HG03066 (cell line): ENCODE data around the gene SUPT3H.

Experiments used
- ATAC-seq: cut with Tn5 transposase; IDR thresholded peaks from one replicate; pipeline ENCODE4 v1.9.1; 2021; ENCODE audit warnings: low read depth; ENCODE audit not compliant: unreplicated experiment

The SUPT3H gene

GRCh38 chr6:44969446-44970185 lies 408.1 kb downstream of the SUPT3H start:
- no peak for ATAC-seq

GRCh38 chr6:44967481-44967880 lies 410.3 kb downstream of the SUPT3H start:
- no peak for ATAC-seq

- no peak for ATAC-seq
Observed at GRCh38 chr6:44966449-44967092, 411.2 kb downstream of the SUPT3H start.

GRCh38 chr6:44965708-44966107 lies 412.0 kb downstream of the SUPT3H start:
- ATAC-seq, result no peak

DNA sequence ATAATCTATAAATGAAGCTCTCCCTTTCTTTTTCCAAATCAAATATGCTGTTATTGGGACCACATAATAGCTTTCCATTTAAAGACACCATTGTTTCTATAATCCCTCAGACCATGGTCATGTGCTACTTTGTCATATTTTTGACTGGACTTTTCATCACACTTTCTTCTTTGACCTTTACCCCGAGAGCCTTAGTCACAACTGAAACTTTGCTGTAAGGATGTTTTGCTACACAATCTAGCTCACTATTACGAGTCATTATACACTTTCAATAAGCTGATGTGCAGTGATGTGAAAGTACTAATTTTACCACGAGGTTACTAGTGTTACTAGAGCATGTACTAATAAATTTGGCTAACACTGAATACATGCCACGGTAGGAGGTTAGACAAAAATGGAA lies 416.8 kb downstream of the SUPT3H start:
- no peak for ATAC-seq

- no peak for ATAC-seq
Observed at GRCh38 chr6:44959651-44960050, 418.1 kb downstream of the SUPT3H start.

- no peak for ATAC-seq
Observed at GRCh38 chr6:44957156-44957555, 420.6 kb downstream of the SUPT3H start.

GRCh38 chr6:44956396-44956795 lies 421.3 kb downstream of the SUPT3H start:
- ATAC-seq, result no peak

GRCh38 chr6:44955145-44955544 lies 422.6 kb downstream of the SUPT3H start:
- ATAC-seq, result no peak

DNA sequence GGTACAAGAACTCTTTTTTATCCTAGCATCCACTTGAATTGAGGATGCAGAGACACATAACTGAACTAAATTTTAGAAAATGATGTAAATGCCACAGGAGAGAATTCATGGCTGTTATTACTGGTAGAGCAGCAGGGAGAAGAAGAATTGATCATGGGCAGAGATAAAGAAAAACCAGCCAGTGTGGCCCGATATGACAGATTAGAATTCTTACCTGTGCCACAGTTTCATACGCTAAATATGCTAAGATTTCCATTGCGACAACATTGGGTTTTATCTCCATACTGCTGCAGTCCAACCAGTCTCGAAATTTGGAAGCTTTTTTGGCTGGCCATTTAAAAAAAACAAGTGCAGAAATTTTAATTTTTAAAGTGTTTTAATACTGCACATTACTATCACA lies 423.5 kb downstream of the SUPT3H start:
- no peak for ATAC-seq

DNA sequence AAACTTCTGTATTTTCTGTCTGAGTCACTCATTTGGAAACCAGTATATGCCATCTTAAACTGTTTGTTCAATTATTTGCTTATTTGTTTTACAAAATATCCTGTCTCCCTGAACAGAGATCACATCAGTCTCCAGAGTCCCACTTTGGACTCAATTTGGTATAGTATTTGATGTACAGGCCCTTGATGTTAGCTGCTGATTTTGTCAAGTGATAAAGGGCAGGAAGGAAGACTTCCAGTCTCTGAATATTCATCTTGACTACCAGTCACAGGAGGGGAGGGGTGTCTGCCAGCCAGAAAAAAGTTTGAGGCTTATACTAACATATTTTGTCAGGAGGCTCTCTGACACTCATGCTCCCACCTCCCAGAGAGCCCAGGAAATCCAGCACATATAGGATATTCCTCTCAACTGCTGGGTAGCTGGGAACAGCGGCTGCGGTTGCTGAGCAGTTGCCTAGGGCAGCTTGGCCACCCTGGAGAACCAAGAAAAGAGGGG lies 426.4 kb downstream of the SUPT3H start:
- no peak for ATAC-seq

GRCh38 chr6:44949596-44950201 lies 428.0 kb downstream of the SUPT3H start:
- no peak for ATAC-seq

DNA sequence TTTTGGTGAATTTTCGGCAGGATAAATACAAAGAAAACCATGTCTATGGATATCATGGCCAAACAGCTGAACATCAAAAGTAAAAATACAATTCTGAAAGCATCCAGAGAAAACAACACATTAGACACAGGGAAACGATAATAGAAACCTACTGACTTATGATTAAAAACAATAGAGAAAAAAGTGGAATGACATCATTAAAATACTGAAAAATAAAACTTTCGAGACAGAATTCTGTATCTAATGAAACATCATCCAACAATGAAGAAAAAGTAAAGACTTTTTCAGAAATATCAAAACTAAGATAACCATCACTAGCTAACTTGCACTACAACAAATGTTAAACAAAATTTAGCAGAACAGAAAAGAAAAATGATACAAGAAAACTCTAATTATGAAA lies 434.2 kb downstream of the SUPT3H start:
- ATAC-seq, result no peak

GRCh38 chr6:44942798-44943197 lies 434.9 kb downstream of the SUPT3H start:
- no peak for ATAC-seq

GRCh38 chr6:44942201-44942600 lies 435.5 kb downstream of the SUPT3H start:
- ATAC-seq, result no peak

DNA sequence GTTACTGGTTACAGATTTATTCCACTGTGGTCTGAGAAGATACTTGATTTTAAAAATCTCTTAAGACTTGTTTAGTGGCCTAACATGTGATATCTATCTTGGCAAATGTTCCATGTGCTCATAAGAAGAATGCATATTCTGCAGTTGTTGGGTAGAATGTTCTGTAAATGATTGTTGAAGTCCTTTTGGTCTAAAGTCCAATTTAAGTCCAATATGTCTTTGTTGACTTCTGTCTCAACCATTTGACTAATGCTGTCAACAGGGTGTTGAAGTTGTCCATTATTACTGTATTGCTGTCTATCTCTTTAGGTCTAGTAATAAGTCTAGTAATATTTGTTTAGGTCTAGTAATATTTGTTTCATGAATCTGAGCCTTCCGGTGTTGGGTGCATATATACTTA lies 437.4 kb downstream of the SUPT3H start:
- no peak for ATAC-seq

GRCh38 chr6:44935693-44936300 lies 441.9 kb downstream of the SUPT3H start:
- no peak for ATAC-seq

DNA sequence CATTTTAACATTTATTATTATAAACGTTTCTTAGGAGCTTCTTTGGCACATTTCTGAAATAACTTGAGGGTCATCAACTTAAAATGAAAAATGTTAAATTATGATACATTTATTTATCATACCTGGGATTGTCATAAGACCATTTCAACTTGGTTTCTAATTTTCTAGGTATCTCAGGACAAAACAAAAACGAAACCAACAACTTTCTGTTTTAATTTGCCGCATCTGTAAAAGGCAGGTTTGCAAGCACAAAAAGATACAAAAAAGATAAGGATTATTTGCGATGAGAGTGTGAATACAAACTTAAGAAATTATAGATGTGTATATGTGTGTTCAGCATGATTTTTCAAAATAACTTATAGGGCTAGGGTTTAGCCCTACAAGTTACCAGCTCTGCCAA lies 444.6 kb downstream of the SUPT3H start:
- no peak for ATAC-seq

DNA sequence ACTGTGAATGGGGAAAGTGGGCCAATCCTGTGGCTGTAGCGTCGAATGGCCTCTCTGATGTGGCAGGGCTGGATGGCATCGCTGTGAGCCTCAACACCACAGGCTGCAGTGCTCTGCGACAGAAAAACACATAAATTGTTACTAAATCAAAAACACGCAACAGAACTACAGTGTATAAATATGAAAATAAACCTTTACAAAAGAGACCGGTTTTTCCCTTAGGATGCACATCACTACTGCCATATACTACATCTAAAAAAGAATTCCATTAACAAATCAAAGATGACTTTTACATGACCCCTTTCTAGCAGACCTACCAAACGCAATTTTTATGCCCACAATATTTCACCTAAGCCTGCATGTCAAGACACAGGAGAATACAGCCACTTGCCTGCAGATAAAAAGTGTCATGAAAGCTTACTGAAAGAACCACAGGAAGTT lies 445.1 kb downstream of the SUPT3H start:
- ATAC-seq, result no peak

- no peak for ATAC-seq
Observed at GRCh38 chr6:44931385-44931784, 446.3 kb downstream of the SUPT3H start.

DNA sequence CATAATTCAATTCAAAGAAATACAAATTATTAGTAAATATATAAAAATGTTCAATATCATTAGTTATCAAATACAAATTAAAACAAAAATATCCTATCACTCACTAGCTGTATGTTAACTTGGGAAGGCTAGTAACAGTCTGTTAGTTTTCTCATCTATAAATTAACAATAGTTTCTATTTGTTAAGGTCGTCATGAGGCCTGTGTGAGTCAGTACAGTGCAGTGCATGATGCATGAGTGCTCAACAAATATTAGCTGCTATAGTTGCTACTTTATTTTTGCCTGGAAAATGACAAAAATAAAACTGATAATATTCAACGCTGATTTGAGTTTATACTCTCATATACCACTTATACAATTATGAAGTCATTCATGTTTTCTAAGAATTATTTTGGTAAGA lies 451.2 kb downstream of the SUPT3H start:
- ATAC-seq, result no peak
